Suppressor macrophage treated with lipopolysaccharide for 1 hour (primary cell): ENCODE data around the gene CDK6.

Experiments
- DNase-seq, 3 donors: peaks; one replicate each; pipeline ENCODE4 v3.0.0-alpha.2; 2020 to 2022

CDK6 gene

GRCh38 chr7:92576296-92576695 lies 260.1 kb downstream of the CDK6 start:
- no peak for DNase-seq

GRCh38 chr7:92569137-92569536 lies 267.2 kb downstream of the CDK6 start:
- DNase-seq = no peak

DNA sequence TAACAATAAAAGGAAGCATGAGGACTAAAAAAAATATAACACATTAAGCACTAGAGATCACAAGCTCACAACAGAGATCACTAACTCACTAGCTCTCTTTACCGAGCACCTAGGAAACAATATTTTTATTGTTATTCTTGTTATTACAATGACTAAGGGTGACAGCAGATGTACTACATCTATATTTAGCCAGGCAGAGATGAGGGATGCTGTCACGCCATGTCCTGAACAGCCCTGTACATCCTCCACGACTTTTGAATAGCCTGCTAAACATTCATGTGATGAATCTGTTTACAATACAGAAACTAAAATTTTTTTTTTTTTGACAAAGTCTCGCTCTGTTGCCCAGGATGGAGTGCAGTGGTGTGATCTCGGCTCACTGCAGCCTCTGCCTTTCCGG lies 268.9 kb downstream of the CDK6 start:
- no peak for DNase-seq

DNA sequence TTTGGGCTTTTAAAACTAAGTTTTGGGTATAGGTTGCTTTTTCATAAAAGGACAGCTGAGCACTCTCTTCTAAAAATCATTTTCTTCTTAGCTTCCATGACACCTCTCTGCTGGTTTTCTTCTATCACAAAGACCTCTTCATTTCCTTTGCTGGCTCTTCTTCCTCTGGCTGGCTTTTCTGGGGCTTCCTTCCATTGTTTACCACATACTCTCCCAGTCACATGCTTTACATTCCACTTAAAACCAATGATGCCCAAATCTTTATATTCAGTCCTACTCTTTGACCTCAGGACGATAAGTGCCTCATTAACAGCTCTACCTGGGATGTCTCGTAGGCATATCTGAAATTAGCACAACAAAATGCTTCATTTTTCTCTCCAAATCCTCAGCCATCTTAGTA lies 273.0 kb downstream of the CDK6 start:
- no peak for DNase-seq

- DNase-seq = no peak
These were observed 275.8 kb downstream of the CDK6 start for GRCh38 chr7:92560602-92561001.

GRCh38 chr7:92557808-92558362 lies 278.5 kb downstream of the CDK6 start:
- no peak for DNase-seq

DNA sequence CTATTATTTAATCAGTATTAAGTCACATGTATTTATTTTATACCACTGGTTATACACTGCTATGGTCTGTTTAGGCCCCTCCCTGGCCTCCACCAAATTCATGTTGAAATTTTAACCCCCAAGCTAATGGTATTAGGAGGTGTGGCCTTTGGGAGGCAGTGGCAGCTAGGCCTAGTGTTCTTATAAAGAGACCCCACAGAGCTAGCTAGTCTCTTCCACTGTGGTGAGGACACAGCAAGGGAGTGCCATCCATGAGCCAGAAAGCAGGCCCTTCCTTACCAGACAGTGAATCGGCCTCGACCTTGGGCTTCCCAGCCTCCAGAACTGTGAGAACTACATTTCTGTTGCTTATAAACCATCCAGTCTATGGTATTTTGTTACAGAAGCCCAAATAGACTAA lies 279.1 kb downstream of the CDK6 start:
- DNase-seq = no peak
